Measurements from ENCODE around the gene EPB41L1.

Gene EPB41L1

GRCh38 chr20:36125097-36125496, 29.4 kb upstream of the EPB41L1 start:
- intact Hi-C loops (cut with DNase I; ENCODE audit: low total_unique reads), result no loop called here
- Histone ChIP-seq H3K27me3 (no peaks in the 10 kb centered on the region), H3K4me3 (no peak overlapping the region), H3K27ac (no peak overlapping the region), H3K4me1 (peaks cover 0 to 8% (median 0%) of the 10 kb centered on the region in 4 donors), H3K9me3 (no peaks in the 10 kb centered on the region), H3K36me3 (no peaks in the 10 kb centered on the region)
- TF ChIP-seq, protein P1, sequence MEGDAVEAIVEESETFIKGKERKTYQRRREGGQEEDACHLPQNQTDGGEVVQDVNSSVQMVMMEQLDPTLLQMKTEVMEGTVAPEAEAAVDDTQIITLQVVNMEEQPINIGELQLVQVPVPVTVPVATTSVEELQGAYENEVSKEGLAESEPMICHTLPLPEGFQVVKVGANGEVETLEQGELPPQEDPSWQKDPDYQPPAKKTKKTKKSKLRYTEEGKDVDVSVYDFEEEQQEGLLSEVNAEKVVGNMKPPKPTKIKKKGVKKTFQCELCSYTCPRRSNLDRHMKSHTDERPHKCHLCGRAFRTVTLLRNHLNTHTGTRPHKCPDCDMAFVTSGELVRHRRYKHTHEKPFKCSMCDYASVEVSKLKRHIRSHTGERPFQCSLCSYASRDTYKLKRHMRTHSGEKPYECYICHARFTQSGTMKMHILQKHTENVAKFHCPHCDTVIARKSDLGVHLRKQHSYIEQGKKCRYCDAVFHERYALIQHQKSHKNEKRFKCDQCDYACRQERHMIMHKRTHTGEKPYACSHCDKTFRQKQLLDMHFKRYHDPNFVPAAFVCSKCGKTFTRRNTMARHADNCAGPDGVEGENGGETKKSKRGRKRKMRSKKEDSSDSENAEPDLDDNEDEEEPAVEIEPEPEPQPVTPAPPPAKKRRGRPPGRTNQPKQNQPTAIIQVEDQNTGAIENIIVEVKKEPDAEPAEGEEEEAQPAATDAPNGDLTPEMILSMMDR (IDR thresholded peaks at IDR 0.05), result no peak
- no peak for DNase-seq

DNA sequence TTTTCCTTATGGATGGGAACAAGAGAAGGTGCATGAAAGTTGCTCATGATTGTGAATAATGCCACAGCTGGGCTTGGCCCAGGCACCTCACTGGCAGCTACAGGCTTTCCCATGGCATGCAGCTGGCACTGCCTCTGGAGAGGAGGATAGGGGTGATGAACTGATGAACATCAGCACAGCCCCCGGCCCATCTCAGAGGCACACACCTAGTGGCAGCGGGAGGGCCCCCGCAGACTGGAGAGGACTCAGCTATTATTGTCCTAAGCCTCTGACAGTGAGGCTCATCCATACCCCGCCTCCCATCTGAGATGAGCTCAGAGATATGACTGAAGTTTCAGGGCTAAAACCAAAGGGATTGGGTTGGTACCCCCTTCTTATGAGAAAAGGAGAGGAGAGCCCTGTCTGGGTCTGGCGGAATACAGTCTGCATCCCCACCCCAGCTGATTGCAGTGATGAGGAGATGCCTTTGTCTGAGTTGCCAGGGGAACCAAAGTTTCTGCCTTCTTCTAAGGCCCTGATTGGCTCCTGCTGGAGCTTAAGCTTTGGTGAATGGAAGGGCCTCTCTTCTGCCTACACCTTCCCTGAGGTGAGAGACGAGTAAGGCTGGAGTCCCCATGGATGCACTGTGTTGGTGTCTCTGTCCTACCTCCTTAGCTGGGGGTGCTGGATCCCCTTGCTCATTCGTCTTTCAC, 27.6 kb upstream of the EPB41L1 start:
- H3K27ac ChIP-seq, result no peak overlapping the region

GRCh38 chr20:36128463-36129159, 25.9 kb upstream of the EPB41L1 start:
- TF ChIP-seq, protein P1 (IDR thresholded peaks at IDR 0.05), result no peak
- DNase-seq, result no peak
- intact Hi-C loops (cut with DNase I; ENCODE audit: low total_unique reads), result no loop called here
- Histone ChIP-seq H3K27ac (no peak overlapping the region), H3K4me1 (peaks cover 0 to 8% (median 0%) of the 10 kb centered on the region in 4 donors), H3K4me3 (no peak overlapping the region), H3K27me3 (no peaks in the 10 kb centered on the region), H3K36me3 (no peaks in the 10 kb centered on the region), H3K9me3 (no peaks in the 10 kb centered on the region)

More for the DNA sequence above, 27.6 kb upstream of the EPB41L1 start:
- DNase-seq, result no peak
- no peaks in the 10 kb centered on the region for H3K36me3 ChIP-seq
- no peaks in the 10 kb centered on the region for H3K9me3 ChIP-seq
- H3K4me1 ChIP-seq, result peaks cover 0 to 8% (median 0%) of the 10 kb centered on the region in 4 donors
- intact Hi-C loops (cut with DNase I; ENCODE audit: low total_unique reads), result no loop called here
- no peak overlapping the region for H3K4me3 ChIP-seq
- H3K27me3 ChIP-seq, result no peaks in the 10 kb centered on the region
- TF ChIP-seq, protein P1 (IDR thresholded peaks at IDR 0.05), result no peak

DNA sequence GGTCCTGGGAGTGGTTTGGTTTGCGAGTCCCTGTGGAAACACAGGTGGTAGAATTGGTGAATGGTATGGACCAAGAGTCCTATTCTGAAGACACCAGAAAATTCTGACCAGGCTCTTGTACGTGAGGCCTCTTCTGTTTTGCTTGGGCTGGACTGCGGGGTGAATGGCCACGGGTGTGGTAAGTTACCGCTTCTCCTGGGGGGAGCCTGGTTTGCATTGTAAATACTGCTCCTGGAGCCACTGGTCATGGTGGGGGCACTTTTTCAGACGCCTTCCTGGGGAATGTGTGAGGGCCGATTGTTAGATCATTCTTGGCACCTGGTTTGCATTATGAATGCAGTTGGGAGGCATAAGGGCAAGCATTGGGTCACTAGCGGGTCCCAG, 25.4 kb upstream of the EPB41L1 start:
- TF ChIP-seq, protein P1 (IDR thresholded peaks at IDR 0.05), result no peak
- H3K27me3 ChIP-seq, result no peaks in the 10 kb centered on the region
- intact Hi-C loops (cut with DNase I; ENCODE audit: low total_unique reads), result no loop called here

DNA sequence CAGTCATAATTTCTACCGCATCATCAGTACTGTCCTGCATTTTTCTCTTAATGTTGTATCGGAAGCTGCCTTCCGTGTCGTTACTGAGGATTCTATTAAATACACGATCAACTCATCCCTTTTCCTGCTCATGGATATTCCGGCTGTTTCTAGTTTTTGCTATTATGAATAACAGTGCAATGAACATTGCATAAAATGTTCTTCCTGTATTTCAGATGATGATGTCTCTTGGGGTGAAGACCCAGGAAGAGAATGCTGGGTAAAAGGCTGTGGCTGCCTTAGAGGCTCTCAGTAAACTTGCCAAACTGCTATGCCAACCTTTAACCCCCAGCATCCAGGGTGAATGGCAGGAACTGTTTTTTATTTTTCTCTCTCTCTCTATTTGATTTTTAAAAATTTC, 24.1 kb upstream of the EPB41L1 start:
- Histone ChIP-seq H3K36me3 (no peaks in the 10 kb centered on the region), H3K9me3 (no peaks in the 10 kb centered on the region), H3K4me3 (no peak overlapping the region), H3K27me3 (no peaks in the 10 kb centered on the region), H3K4me1 (peaks cover 0 to 8% (median 0%) of the 10 kb centered on the region in 4 donors), H3K27ac (no peak overlapping the region)
- TF ChIP-seq, protein P1 (IDR thresholded peaks at IDR 0.05), result no peak
- no peak for DNase-seq
- intact Hi-C loops (cut with DNase I; ENCODE audit: low total_unique reads), result no loop called here

More for the DNA sequence above, 25.4 kb upstream of the EPB41L1 start:
- H3K4me1 ChIP-seq, result peaks cover 0 to 8% (median 0%) of the 10 kb centered on the region in 4 donors
- H3K27ac ChIP-seq, result no peak overlapping the region
- DNase-seq, result no peak
- no peaks in the 10 kb centered on the region for H3K9me3 ChIP-seq
- no peak overlapping the region for H3K4me3 ChIP-seq
- no peaks in the 10 kb centered on the region for H3K36me3 ChIP-seq
